ENCODE measurements around the gene GRID2. TPM values are rescaled to one million over a fixed set of nuclear protein-coding genes. Genes with fewer than 3 reads are reported as not detected.
"Not testable (repeated sequence)": the region's sequence is repeated elsewhere in the genome, so short reads cannot be mapped to it uniquely, and the experiment has no call there.

GRID2 gene
- total RNA-seq, 4 donors from 2014 or later, result 0.16 TPM; not detected in 3

- no peak overlapping the region for H3K27ac ChIP-seq
- H3K9me3 ChIP-seq, result no peaks in the 10 kb centered on the region
- H3K4me1 ChIP-seq, result no peaks in the 10 kb centered on the region
- in situ Hi-C loops (cut with MboI; ENCODE audit: low pct_ligation_motif_present in 1 of 4, low pct_unique_long_range_greater_than_20kb in 1 of 4, low sequenced_read_pairs in 3 of 4), result no loop called here
- H3K27me3 ChIP-seq, result no peaks in the 10 kb centered on the region
- TF ChIP-seq CTCF (IDR thresholded peaks at IDR 0.05), result no peak
- no peak for TF ChIP-seq POLR2AphosphoS5 (IDR thresholded peaks at IDR 0.05)
- no peak for TF ChIP-seq POLR2A (IDR thresholded peaks at IDR 0.05)
- no peak for TF ChIP-seq EP300 (IDR thresholded peaks at IDR 0.05; ENCODE audit: low read depth)
- DNase-seq, result no peak
- 35 to 37% methylated on average over 3 of the region's 3 CpGs for WGBS, 2 donors (ENCODE audit: low coverage in 1 of 2)
- intact Hi-C loops (cut with DNase I; ENCODE audit: low total_unique reads), result no loop called here
- no peaks in the 10 kb centered on the region for H3K36me3 ChIP-seq
- H3K4me3 ChIP-seq, result no peak overlapping the region
Measured at GRCh38 chr4:92266521-92266920, 37.2 kb upstream of the GRID2 start.

- no peaks in the 10 kb centered on the region for H3K4me1 ChIP-seq
- H3K36me3 ChIP-seq, result no peaks in the 10 kb centered on the region
- in situ Hi-C loops (cut with MboI; ENCODE audit: low pct_ligation_motif_present in 1 of 4, low pct_unique_long_range_greater_than_20kb in 1 of 4, low sequenced_read_pairs in 3 of 4), result no loop called here
- no peak for TF ChIP-seq POLR2A (IDR thresholded peaks at IDR 0.05)
- TF ChIP-seq CTCF (IDR thresholded peaks at IDR 0.05), result no peak
- no peak for TF ChIP-seq EP300 (IDR thresholded peaks at IDR 0.05; ENCODE audit: low read depth)
- TF ChIP-seq POLR2AphosphoS5 (IDR thresholded peaks at IDR 0.05), result no peak
- no peak overlapping the region for H3K4me3 ChIP-seq
- intact Hi-C loops (cut with DNase I; ENCODE audit: low total_unique reads), result no loop called here
- H3K9me3 ChIP-seq, result no peaks in the 10 kb centered on the region
- no peak for DNase-seq
- H3K27me3 ChIP-seq, result no peaks in the 10 kb centered on the region
- no peak overlapping the region for H3K27ac ChIP-seq
- WGBS, 2 donors (ENCODE audit: low coverage in 1 of 2), result 90 to 91% methylated on average over 4 of the region's 4 CpGs
Measured at GRCh38 chr4:92268642-92269041, 35.1 kb upstream of the GRID2 start.

GRCh38 chr4:92270908-92271307, 32.9 kb upstream of the GRID2 start:
- Histone ChIP-seq H3K27me3 (no peaks in the 10 kb centered on the region), H3K27ac (no peak overlapping the region), H3K36me3 (no peaks in the 10 kb centered on the region), H3K4me3 (no peak overlapping the region), H3K4me1 (no peaks in the 10 kb centered on the region), H3K9me3 (no peaks in the 10 kb centered on the region)
- TF ChIP-seq CTCF (IDR thresholded peaks at IDR 0.05) (no peak), EP300 (IDR thresholded peaks at IDR 0.05; ENCODE audit: low read depth) (no peak), POLR2A (IDR thresholded peaks at IDR 0.05) (no peak), POLR2AphosphoS5 (IDR thresholded peaks at IDR 0.05) (no peak)
- in situ Hi-C loops (cut with MboI; ENCODE audit: low pct_ligation_motif_present in 1 of 4, low pct_unique_long_range_greater_than_20kb in 1 of 4, low sequenced_read_pairs in 3 of 4) (no loop called here), intact Hi-C loops (cut with DNase I; ENCODE audit: low total_unique reads) (no loop called here)
- DNase-seq, result no peak
- WGBS, 2 donors (ENCODE audit: low coverage in 1 of 2), result 81 to 83% methylated on average over 2 of the region's 2 CpGs

- H3K27ac ChIP-seq; H3K4me1 ChIP-seq; in situ Hi-C loops (cut with MboI; ENCODE audit: low pct_ligation_motif_present in 1 of 4, low pct_unique_long_range_greater_than_20kb in 1 of 4, low sequenced_read_pairs in 3 of 4); H3K36me3 ChIP-seq; intact Hi-C loops (cut with DNase I; ENCODE audit: low total_unique reads); H3K27me3 ChIP-seq; H3K4me3 ChIP-seq; H3K9me3 ChIP-seq; DNase-seq: not testable (repeated sequence)
- WGBS, 2 donors (ENCODE audit: low coverage in 1 of 2), result 53 to 78% methylated on average over 2 to 4 of the region's 4 CpGs
Measured at GRCh38 chr4:92271551-92271950, 32.2 kb upstream of the GRID2 start.

GRCh38 chr4:92277057-92277881, 26.5 kb upstream of the GRID2 start:
- H3K4me3 ChIP-seq; in situ Hi-C loops (cut with MboI; ENCODE audit: low pct_ligation_motif_present in 1 of 4, low pct_unique_long_range_greater_than_20kb in 1 of 4, low sequenced_read_pairs in 3 of 4); H3K27ac ChIP-seq; H3K9me3 ChIP-seq; H3K4me1 ChIP-seq; H3K27me3 ChIP-seq; intact Hi-C loops (cut with DNase I; ENCODE audit: low total_unique reads); DNase-seq; H3K36me3 ChIP-seq: not testable (repeated sequence)
- 80 to 88% methylated on average over 4 to 8 of the region's 8 CpGs for WGBS, 2 donors (ENCODE audit: low coverage in 1 of 2)

All from transverse colon (tissue), 4 donors.